ENCODE measurements around the gene BFSP2.

Gene BFSP2

GRCh38 chr3:133419151-133419909, 19.5 kb downstream of the BFSP2 start:
- Histone ChIP-seq H3K27me3 (ENCODE audit: control insufficient read depth, insufficient read depth, low read length) (no peaks in the 10 kb centered on the region), H3K36me3 (ENCODE audit: control insufficient read depth, insufficient read depth, low read length) (no peaks in the 10 kb centered on the region), H3K4me1 (ENCODE audit: control insufficient read depth, insufficient read depth, low read length) (no peaks in the 10 kb centered on the region), H3K9me3 (ENCODE audit: control insufficient read depth, insufficient read depth, low read depth, low read length) (no peaks in the 10 kb centered on the region), H3K9ac (ENCODE audit: low read length) (no peak overlapping the region), H3K4me3 (ENCODE audit: low read depth, low read length) (no peak overlapping the region), H3K27ac (ENCODE audit: low read depth, low read length) (no peak overlapping the region)

- no peak overlapping the region for H3K9ac ChIP-seq (ENCODE audit: low read length)
- H3K4me3 ChIP-seq (ENCODE audit: low read depth, low read length) = no peak overlapping the region
- H3K9me3 ChIP-seq (ENCODE audit: control insufficient read depth, insufficient read depth, low read depth, low read length) = peaks cover 2% of the 10 kb centered on the region; the same call in 1 of the 2 replicates
- H3K36me3 ChIP-seq (ENCODE audit: control insufficient read depth, insufficient read depth, low read length) = no peaks in the 10 kb centered on the region
- no peaks in the 10 kb centered on the region for H3K27me3 ChIP-seq (ENCODE audit: control insufficient read depth, insufficient read depth, low read length)
- no peaks in the 10 kb centered on the region for H3K4me1 ChIP-seq (ENCODE audit: control insufficient read depth, insufficient read depth, low read length)
- no peak overlapping the region for H3K27ac ChIP-seq (ENCODE audit: low read depth, low read length)
Measured at GRCh38 chr3:133424937-133425869, 25.3 kb downstream of the BFSP2 start.

- Histone ChIP-seq H3K4me1 (ENCODE audit: control insufficient read depth, insufficient read depth, low read length) (no peaks in the 10 kb centered on the region), H3K4me3 (ENCODE audit: low read depth, low read length) (no peak overlapping the region), H3K9ac (ENCODE audit: low read length) (no peak overlapping the region), H3K27me3 (ENCODE audit: control insufficient read depth, insufficient read depth, low read length) (no peaks in the 10 kb centered on the region), H3K36me3 (ENCODE audit: control insufficient read depth, insufficient read depth, low read length) (no peaks in the 10 kb centered on the region), H3K27ac (ENCODE audit: low read depth, low read length) (no peak overlapping the region), H3K9me3 (ENCODE audit: control insufficient read depth, insufficient read depth, low read depth, low read length) (peaks cover 2% of the 10 kb centered on the region; the same call in 1 of the 2 replicates)
Measured at GRCh38 chr3:133425898-133426297, 26.0 kb downstream of the BFSP2 start.

- Histone ChIP-seq H3K9me3 (ENCODE audit: control insufficient read depth, insufficient read depth, low read depth, low read length) (peaks cover 2% of the 10 kb centered on the region; the same call in 1 of the 2 replicates), H3K36me3 (ENCODE audit: control insufficient read depth, insufficient read depth, low read length) (no peaks in the 10 kb centered on the region), H3K27ac (ENCODE audit: low read depth, low read length) (no peak overlapping the region), H3K4me1 (ENCODE audit: control insufficient read depth, insufficient read depth, low read length) (no peaks in the 10 kb centered on the region), H3K9ac (ENCODE audit: low read length) (no peak overlapping the region), H3K27me3 (ENCODE audit: control insufficient read depth, insufficient read depth, low read length) (no peaks in the 10 kb centered on the region), H3K4me3 (ENCODE audit: low read depth, low read length) (no peak overlapping the region)
Measured at GRCh38 chr3:133426721-133427120, 26.9 kb downstream of the BFSP2 start.

GRCh38 chr3:133428552-133428951, 28.7 kb downstream of the BFSP2 start:
- H3K9me3 ChIP-seq (ENCODE audit: control insufficient read depth, insufficient read depth, low read depth, low read length) = peaks cover 2% of the 10 kb centered on the region; the same call in 1 of the 2 replicates
- H3K36me3 ChIP-seq (ENCODE audit: control insufficient read depth, insufficient read depth, low read length) = no peaks in the 10 kb centered on the region
- no peak overlapping the region for H3K4me3 ChIP-seq (ENCODE audit: low read depth, low read length)
- no peaks in the 10 kb centered on the region for H3K27me3 ChIP-seq (ENCODE audit: control insufficient read depth, insufficient read depth, low read length)
- no peak overlapping the region for H3K27ac ChIP-seq (ENCODE audit: low read depth, low read length)
- no peak overlapping the region for H3K9ac ChIP-seq (ENCODE audit: low read length)
- H3K4me1 ChIP-seq (ENCODE audit: control insufficient read depth, insufficient read depth, low read length) = no peaks in the 10 kb centered on the region

GRCh38 chr3:133429063-133429462, 29.2 kb downstream of the BFSP2 start:
- H3K36me3 ChIP-seq (ENCODE audit: control insufficient read depth, insufficient read depth, low read length) = no peaks in the 10 kb centered on the region
- no peaks in the 10 kb centered on the region for H3K27me3 ChIP-seq (ENCODE audit: control insufficient read depth, insufficient read depth, low read length)
- H3K4me3 ChIP-seq (ENCODE audit: low read depth, low read length) = no peak overlapping the region
- H3K27ac ChIP-seq (ENCODE audit: low read depth, low read length) = no peak overlapping the region
- H3K9ac ChIP-seq (ENCODE audit: low read length) = no peak overlapping the region
- H3K4me1 ChIP-seq (ENCODE audit: control insufficient read depth, insufficient read depth, low read length) = no peaks in the 10 kb centered on the region
- H3K9me3 ChIP-seq (ENCODE audit: control insufficient read depth, insufficient read depth, low read depth, low read length) = peaks cover 2% of the 10 kb centered on the region; the same call in 1 of the 2 replicates

- no peak overlapping the region for H3K9ac ChIP-seq (ENCODE audit: low read length)
- H3K27me3 ChIP-seq (ENCODE audit: control insufficient read depth, insufficient read depth, low read length) = no peaks in the 10 kb centered on the region
- no peaks in the 10 kb centered on the region for H3K4me1 ChIP-seq (ENCODE audit: control insufficient read depth, insufficient read depth, low read length)
- peaks cover 17% of the 10 kb centered on the region for H3K9me3 ChIP-seq (ENCODE audit: control insufficient read depth, insufficient read depth, low read depth, low read length)
- H3K4me3 ChIP-seq (ENCODE audit: low read depth, low read length) = no peak overlapping the region
- no peak overlapping the region for H3K27ac ChIP-seq (ENCODE audit: low read depth, low read length)
- H3K36me3 ChIP-seq (ENCODE audit: control insufficient read depth, insufficient read depth, low read length) = no peaks in the 10 kb centered on the region
Measured at GRCh38 chr3:133439563-133439962, 39.7 kb downstream of the BFSP2 start.

GRCh38 chr3:133440652-133441051, 40.8 kb downstream of the BFSP2 start:
- Histone ChIP-seq H3K9ac (ENCODE audit: low read length) (no peak overlapping the region), H3K9me3 (ENCODE audit: control insufficient read depth, insufficient read depth, low read depth, low read length) (peaks cover 17% of the 10 kb centered on the region), H3K27me3 (ENCODE audit: control insufficient read depth, insufficient read depth, low read length) (no peaks in the 10 kb centered on the region), H3K4me3 (ENCODE audit: low read depth, low read length) (no peak overlapping the region), H3K27ac (ENCODE audit: low read depth, low read length) (no peak overlapping the region), H3K4me1 (ENCODE audit: control insufficient read depth, insufficient read depth, low read length) (no peaks in the 10 kb centered on the region), H3K36me3 (ENCODE audit: control insufficient read depth, insufficient read depth, low read length) (no peaks in the 10 kb centered on the region)

- no peaks in the 10 kb centered on the region for H3K4me1 ChIP-seq (ENCODE audit: control insufficient read depth, insufficient read depth, low read length)
- no peak overlapping the region for H3K27ac ChIP-seq (ENCODE audit: low read depth, low read length)
- H3K27me3 ChIP-seq (ENCODE audit: control insufficient read depth, insufficient read depth, low read length) = no peaks in the 10 kb centered on the region
- H3K9me3 ChIP-seq (ENCODE audit: control insufficient read depth, insufficient read depth, low read depth, low read length) = peaks cover 17% of the 10 kb centered on the region
- no peak overlapping the region for H3K4me3 ChIP-seq (ENCODE audit: low read depth, low read length)
- no peaks in the 10 kb centered on the region for H3K36me3 ChIP-seq (ENCODE audit: control insufficient read depth, insufficient read depth, low read length)
- H3K9ac ChIP-seq (ENCODE audit: low read length) = no peak overlapping the region
Measured at GRCh38 chr3:133441867-133442270, 42.0 kb downstream of the BFSP2 start.

GRCh38 chr3:133442518-133442917, 42.7 kb downstream of the BFSP2 start:
- Histone ChIP-seq H3K4me1 (ENCODE audit: control insufficient read depth, insufficient read depth, low read length) (no peaks in the 10 kb centered on the region), H3K4me3 (ENCODE audit: low read depth, low read length) (no peak overlapping the region), H3K9me3 (ENCODE audit: control insufficient read depth, insufficient read depth, low read depth, low read length) (peaks cover 17% of the 10 kb centered on the region), H3K27me3 (ENCODE audit: control insufficient read depth, insufficient read depth, low read length) (no peaks in the 10 kb centered on the region), H3K9ac (ENCODE audit: low read length) (no peak overlapping the region), H3K27ac (ENCODE audit: low read depth, low read length) (no peak overlapping the region), H3K36me3 (ENCODE audit: control insufficient read depth, insufficient read depth, low read length) (no peaks in the 10 kb centered on the region)

Measured in HUES6 (cell line).